Measurements from ENCODE around the gene ADAM12. TPM values are rescaled to one million over a fixed set of nuclear protein-coding genes. Genes with fewer than 3 reads are reported as not detected.

Gene ADAM12
- total and polyA plus RNA-seq, 4 donors = 0.03 to 0.33 (median 0.19) TPM

GRCh38 chr10:126226988-126227761 is 161.1 kb downstream of the ADAM12 start:
- TF ChIP-seq ATF3 (IDR thresholded peaks at IDR 0.05) = no peak
- no peak for TF ChIP-seq RXRA (IDR thresholded peaks at IDR 0.05)
- TF ChIP-seq HNF4A (conservative IDR thresholded peaks at IDR 0.05) = no peak
- TF ChIP-seq CTCF (IDR thresholded peaks at IDR 0.05; ENCODE audit: low read depth, low read length, missing input control) = no peak
- TF ChIP-seq YY1 (IDR thresholded peaks at IDR 0.05) = no peak
- TF ChIP-seq FOXA1 (IDR thresholded peaks at IDR 0.05) = no peak
- TF ChIP-seq TAF1 (conservative IDR thresholded peaks at IDR 0.05) = no peak
- no peak for TF ChIP-seq SP1 (IDR thresholded peaks at IDR 0.05)
- no peak for TF ChIP-seq RAD21 (IDR thresholded peaks at IDR 0.05)
- no peak overlapping the region for H3K4me3 ChIP-seq (ENCODE audit: low read depth in 1 of 3, low read length in 3 of 3)

DNA sequence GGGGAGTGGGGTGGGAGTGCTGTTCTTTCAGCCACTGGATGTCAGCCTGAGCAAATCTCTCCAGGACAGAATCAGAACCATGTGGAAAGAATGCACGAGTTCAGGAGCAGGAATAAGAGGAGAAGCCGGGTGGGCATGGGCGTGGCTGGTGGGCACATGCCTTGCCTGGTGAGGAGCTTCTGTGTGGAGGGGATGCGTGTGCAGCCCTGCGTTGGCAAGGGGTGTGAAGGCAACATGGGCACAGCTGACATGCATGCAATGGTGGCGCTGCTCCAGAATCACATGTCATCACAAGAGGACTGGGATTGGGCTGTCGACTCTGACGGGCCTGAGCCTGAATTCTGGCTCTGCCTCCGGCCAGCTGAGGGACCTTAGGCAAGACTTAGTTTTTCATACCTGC is 162.1 kb downstream of the ADAM12 start:
- H3K36me3 ChIP-seq (ENCODE audit: control insufficient read depth in 4 of 4, insufficient read depth in 3 of 4, low read depth in 1 of 4, low read length in 3 of 4) = no peaks in the 10 kb centered on the region

More at GRCh38 chr10:126226988-126227761, 161.1 kb downstream of the ADAM12 start:
- WGBS = 85% methylated on average over 10 of the region's 10 CpGs
- no peak for DNase-seq (ENCODE audit: low spot score)
- Histone ChIP-seq H3K27ac (ENCODE audit: low read depth in 1 of 2, low read length in 2 of 2) (no peak overlapping the region), H3K9me3 (ENCODE audit: control insufficient read depth in 4 of 4, low read length in 3 of 4) (no peaks in the 10 kb centered on the region), H3K27me3 (ENCODE audit: control insufficient read depth in 4 of 4, insufficient read depth in 4 of 4, low read length in 3 of 4) (no peaks in the 10 kb centered on the region), H3K36me3 (ENCODE audit: control insufficient read depth in 4 of 4, insufficient read depth in 3 of 4, low read depth in 1 of 4, low read length in 3 of 4) (no peaks in the 10 kb centered on the region), H3K4me1 (ENCODE audit: control insufficient read depth in 4 of 4, insufficient read depth in 4 of 4, low read length in 3 of 4) (no peaks in the 10 kb centered on the region), H3K9ac (ENCODE audit: low read depth in 1 of 2, low read length in 2 of 2) (no peak overlapping the region)

More for the DNA sequence above, 162.1 kb downstream of the ADAM12 start:
- TF ChIP-seq REST (IDR thresholded peaks at IDR 0.05) (no peak), YY1 (IDR thresholded peaks at IDR 0.05) (no peak), SP1 (IDR thresholded peaks at IDR 0.05) (no peak), CTCF (IDR thresholded peaks at IDR 0.05; ENCODE audit: low read depth, low read length, missing input control) (no peak), ATF3 (IDR thresholded peaks at IDR 0.05) (no peak), HNF4G (IDR thresholded peaks at IDR 0.05) (no peak), FOXA2 (IDR thresholded peaks at IDR 0.05) (no peak), GABPA (IDR thresholded peaks at IDR 0.05 in 1 of 2, conservative IDR thresholded peaks at IDR 0.05 in 1 of 2) (no peak), NR2F2 (IDR thresholded peaks at IDR 0.05) (no peak), TAF1 (conservative IDR thresholded peaks at IDR 0.05) (no peak), ZBTB33 (IDR thresholded peaks at IDR 0.05) (no peak), FOXA1 (IDR thresholded peaks at IDR 0.05) (no peak), JUND (IDR thresholded peaks at IDR 0.05) (no peak), RAD21 (IDR thresholded peaks at IDR 0.05) (no peak), EGR1 (IDR thresholded peaks at IDR 0.05; ENCODE audit: low read depth in 2 of 2) (no peak), RXRA (IDR thresholded peaks at IDR 0.05) (no peak), HNF4A (conservative IDR thresholded peaks at IDR 0.05) (no peak)
- TF ChIP-seq, protein P1, sequence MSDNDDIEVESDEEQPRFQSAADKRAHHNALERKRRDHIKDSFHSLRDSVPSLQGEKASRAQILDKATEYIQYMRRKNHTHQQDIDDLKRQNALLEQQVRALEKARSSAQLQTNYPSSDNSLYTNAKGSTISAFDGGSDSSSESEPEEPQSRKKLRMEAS (IDR thresholded peaks at IDR 0.05) = no peak
- Histone ChIP-seq H3K4me1 (ENCODE audit: control insufficient read depth in 4 of 4, insufficient read depth in 4 of 4, low read length in 3 of 4) (no peaks in the 10 kb centered on the region), H3K9ac (ENCODE audit: low read depth in 1 of 2, low read length in 2 of 2) (no peak overlapping the region), H3K4me3 (ENCODE audit: low read depth in 1 of 3, low read length in 3 of 3) (no peak overlapping the region), H3K27me3 (ENCODE audit: control insufficient read depth in 4 of 4, insufficient read depth in 4 of 4, low read length in 3 of 4) (peaks cover 0 to 5% (median 0%) of the 10 kb centered on the region in 4 donors), H3K9me3 (ENCODE audit: control insufficient read depth in 4 of 4, low read length in 3 of 4) (no peaks in the 10 kb centered on the region), H3K27ac (ENCODE audit: low read depth in 1 of 2, low read length in 2 of 2) (no peak overlapping the region)
- WGBS = 83% methylated on average over 9 of the region's 9 CpGs
- no peak for DNase-seq (ENCODE audit: low spot score)

All from liver (tissue), 9 donors.